Chondrocyte (in vitro differentiated cells): ENCODE measurements around the gene SCN4A. TPM values are rescaled to one million over a fixed set of nuclear protein-coding genes. Genes with fewer than 3 reads are reported as not detected.
A peak's percentile ranks its signal among the peaks of the same experiment; 100 is the strongest.

Experiments
- DNase-seq: peaks from one replicate; pipeline ENCODE4 v3.0.0; 2021; ENCODE audit warnings: mixed read lengths, low spot score
- H3K27ac Mint-ChIP-seq: one replicate; pipeline ENCODE4 v1.8.0; 2021; ENCODE audit warnings: mild to moderate bottlenecking, moderate library complexity, mixed read lengths; ENCODE audit not compliant: unreplicated experiment
- H3K27me3 Mint-ChIP-seq: 2 replicates; pipeline ENCODE4 v1.8.0; 2021; ENCODE audit warnings: low read depth, mixed read lengths
- H3K36me3 Mint-ChIP-seq: 2 replicates; pipeline ENCODE4 v1.8.0; 2021; ENCODE audit warnings: low read depth, mixed read lengths
- H3K4me1 Mint-ChIP-seq: 2 replicates; pipeline ENCODE4 v1.8.0; 2021; ENCODE audit warnings: low read depth, mild to moderate bottlenecking, mixed read lengths
- H3K4me3 Mint-ChIP-seq: one replicate; pipeline ENCODE4 v1.8.0; 2021; ENCODE audit warnings: mild to moderate bottlenecking, moderate library complexity, mixed read lengths; ENCODE audit not compliant: unreplicated experiment
- H3K9me3 Mint-ChIP-seq: 2 replicates; pipeline ENCODE4 v1.8.0; 2021; ENCODE audit warnings: low read depth, mixed read lengths
- total RNA-seq: library from RNA; stranded (reverse); gene quantifications from 3 replicates; pipeline ENCODE4 v1.2.1, GENCODE V29; 2021
- TF ChIP-seq, protein P1 (sequence below): fragments of 200-600 bp; sonication (generic); IDR thresholded peaks from 2 replicates; pipeline ENCODE4 v1.5.0; 2021; ENCODE audit warnings: antibody characterized with exemption, mild to moderate bottlenecking, moderate library complexity

SCN4A gene
- total RNA-seq, 1 donor from 2014 or later = not detected

DNA sequence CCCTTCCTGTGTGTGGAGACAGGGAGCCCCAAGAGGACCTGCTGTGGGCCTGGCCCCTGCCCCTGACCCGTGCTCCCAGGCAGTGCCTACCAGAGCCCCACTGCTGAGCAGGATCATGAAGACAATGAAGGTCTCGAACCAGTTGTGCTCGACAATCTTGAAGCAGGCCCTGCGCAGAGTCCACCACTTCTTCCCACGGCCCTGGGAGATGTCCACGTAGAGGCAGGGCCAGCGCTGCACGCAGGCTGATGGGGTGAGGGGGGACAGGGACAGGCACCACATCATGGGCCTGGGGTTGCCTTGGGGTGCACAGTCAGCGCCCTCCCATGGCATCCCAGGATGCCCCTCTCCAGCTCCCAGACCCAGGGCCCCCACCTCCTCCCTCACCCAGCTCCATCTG, 24.2 kb downstream of the SCN4A start:
- Mint-ChIP-seq H3K36me3 (no peaks in the 10 kb centered on the region), H3K9me3 (no peaks in the 10 kb centered on the region), H3K4me1 (no peaks in the 10 kb centered on the region), H3K27me3 (peaks cover 5% of the 10 kb centered on the region), H3K27ac (no peak overlapping the region), H3K4me3 (no peak overlapping the region)
- TF ChIP-seq, protein P1, sequence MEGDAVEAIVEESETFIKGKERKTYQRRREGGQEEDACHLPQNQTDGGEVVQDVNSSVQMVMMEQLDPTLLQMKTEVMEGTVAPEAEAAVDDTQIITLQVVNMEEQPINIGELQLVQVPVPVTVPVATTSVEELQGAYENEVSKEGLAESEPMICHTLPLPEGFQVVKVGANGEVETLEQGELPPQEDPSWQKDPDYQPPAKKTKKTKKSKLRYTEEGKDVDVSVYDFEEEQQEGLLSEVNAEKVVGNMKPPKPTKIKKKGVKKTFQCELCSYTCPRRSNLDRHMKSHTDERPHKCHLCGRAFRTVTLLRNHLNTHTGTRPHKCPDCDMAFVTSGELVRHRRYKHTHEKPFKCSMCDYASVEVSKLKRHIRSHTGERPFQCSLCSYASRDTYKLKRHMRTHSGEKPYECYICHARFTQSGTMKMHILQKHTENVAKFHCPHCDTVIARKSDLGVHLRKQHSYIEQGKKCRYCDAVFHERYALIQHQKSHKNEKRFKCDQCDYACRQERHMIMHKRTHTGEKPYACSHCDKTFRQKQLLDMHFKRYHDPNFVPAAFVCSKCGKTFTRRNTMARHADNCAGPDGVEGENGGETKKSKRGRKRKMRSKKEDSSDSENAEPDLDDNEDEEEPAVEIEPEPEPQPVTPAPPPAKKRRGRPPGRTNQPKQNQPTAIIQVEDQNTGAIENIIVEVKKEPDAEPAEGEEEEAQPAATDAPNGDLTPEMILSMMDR = no peak
- no peak for DNase-seq

DNA sequence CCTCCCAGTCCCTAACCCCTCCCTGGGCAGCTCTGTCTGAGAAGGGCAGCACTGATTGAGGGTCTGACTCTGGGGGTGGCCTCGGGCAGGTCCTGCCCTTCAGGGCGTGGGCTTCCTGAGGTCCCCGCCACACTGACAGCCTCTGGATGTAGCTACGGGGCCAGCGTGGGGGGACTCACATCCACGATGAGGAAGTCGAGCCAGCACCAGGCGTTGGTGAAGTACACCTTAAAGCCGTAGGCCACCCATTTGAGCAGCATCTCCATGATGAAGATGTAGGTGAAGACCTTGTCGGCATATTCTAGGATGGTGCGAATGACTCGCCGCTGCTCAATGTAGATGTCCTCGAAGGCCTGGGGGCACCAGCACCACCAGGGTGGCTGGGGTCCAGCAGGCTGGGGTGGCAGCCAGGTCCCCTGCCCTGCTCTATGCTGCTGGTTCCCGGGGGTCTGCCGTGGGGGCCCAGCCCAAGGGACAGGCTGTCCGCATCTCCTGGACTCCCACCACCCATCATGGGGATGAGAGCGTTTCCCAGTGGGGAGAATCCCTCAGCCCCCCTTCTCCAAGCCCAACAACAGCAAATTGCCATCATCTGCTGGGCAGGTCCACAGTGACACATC, 24.9 kb downstream of the SCN4A start:
- TF ChIP-seq, protein P1 = no peak
- no peak for DNase-seq
- peaks cover 6% of the 10 kb centered on the region for H3K27me3 Mint-ChIP-seq
- H3K9me3 Mint-ChIP-seq = no peaks in the 10 kb centered on the region
- H3K4me3 Mint-ChIP-seq = no peak overlapping the region
- H3K27ac Mint-ChIP-seq = no peak overlapping the region
- H3K4me1 Mint-ChIP-seq = no peaks in the 10 kb centered on the region
- H3K36me3 Mint-ChIP-seq = no peaks in the 10 kb centered on the region

DNA sequence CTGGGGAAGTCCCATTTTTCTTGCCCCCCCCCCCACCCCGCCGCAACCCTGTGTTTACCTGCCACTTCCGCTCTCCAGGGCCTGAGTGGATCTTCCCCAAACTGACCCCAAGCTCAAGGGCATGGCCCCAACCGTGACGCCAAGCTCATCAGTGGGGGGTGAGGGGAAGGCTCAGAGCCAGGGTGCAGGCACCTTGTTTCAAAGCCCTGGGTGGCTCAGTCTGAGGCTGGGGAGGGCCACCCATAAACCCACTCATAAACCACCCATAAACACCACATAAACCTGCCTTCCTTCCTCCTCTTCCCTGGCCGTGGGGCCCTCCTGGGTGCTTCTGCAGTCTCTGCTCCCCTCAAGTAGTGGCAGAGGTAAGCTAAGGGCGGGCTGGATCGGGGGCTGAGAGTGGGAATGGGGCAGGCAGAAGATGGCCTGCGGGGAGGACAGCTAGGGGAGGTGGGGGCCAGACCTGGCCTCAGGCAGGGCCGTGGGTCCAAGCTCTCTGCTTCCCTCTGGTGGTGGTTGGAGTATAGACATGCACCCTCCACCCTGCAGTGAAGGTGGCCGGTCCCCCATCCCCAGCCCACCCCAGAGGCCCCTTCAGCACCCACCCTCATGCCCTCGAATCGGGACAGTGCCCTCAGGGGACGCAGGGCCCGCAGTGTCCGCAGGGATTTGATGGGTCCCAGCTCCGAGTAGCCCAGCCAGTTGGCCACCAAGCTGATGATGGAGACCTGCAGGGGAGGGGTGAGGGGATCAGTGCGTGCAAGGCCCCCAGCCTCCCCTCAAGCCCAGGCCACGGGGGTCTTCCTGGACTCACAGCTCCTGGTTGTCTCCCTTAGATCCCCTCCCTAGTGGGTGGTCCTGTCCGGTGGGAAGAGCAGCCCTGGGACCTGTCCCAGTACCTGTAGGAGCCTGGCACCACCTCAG, 26.0 kb downstream of the SCN4A start:
- no peaks in the 10 kb centered on the region for H3K9me3 Mint-ChIP-seq
- no peaks in the 10 kb centered on the region for H3K4me1 Mint-ChIP-seq
- peaks cover 4% of the 10 kb centered on the region for H3K27me3 Mint-ChIP-seq
- H3K4me3 Mint-ChIP-seq = no peak overlapping the region
- TF ChIP-seq, protein P1 = peak; percentile 86
- no peak for DNase-seq
- no peak overlapping the region for H3K27ac Mint-ChIP-seq
- no peaks in the 10 kb centered on the region for H3K36me3 Mint-ChIP-seq

DNA sequence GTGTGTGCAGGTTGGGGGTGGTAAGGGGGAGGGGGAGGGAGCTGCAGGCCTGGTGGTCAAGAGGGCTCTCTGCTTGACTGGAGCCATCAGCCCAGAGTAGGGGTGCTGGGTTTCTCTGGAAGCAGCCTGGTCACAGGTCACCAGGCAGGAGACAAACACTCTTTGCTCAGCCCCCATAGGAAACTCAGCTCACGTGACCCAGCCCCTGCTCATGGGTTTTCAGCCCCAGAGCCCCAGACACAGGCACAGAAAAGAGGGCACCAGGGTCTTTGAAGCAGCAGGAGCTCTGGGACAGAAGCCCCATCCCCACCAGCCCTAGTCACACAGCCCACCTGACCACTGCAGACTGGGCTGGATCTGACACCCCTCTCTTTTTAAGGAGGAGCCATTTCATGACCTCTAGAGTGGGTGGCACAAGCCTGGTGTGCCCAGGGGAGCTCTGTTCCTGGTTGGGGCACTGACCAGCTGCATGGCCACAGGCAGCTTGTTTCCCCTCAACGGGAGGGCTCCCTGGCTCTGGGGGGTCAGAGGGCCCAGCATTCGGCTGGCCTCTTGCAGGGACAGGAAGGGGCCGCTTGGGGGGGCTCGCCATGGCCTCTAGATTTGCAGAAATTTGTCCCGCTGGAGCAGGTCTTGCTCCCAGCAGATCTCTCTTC, 26.8 kb downstream of the SCN4A start:
- no peak overlapping the region for H3K27ac Mint-ChIP-seq
- H3K4me3 Mint-ChIP-seq = no peak overlapping the region
- TF ChIP-seq, protein P1 = no peak
- no peak for DNase-seq
- no peaks in the 10 kb centered on the region for H3K36me3 Mint-ChIP-seq
- H3K27me3 Mint-ChIP-seq = peaks cover 4% of the 10 kb centered on the region
- no peaks in the 10 kb centered on the region for H3K4me1 Mint-ChIP-seq
- no peaks in the 10 kb centered on the region for H3K9me3 Mint-ChIP-seq
